ENCODE results near the gene WAPL. TPM values are rescaled to one million over a fixed set of nuclear protein-coding genes. Genes with fewer than 3 reads are reported as not detected.

Gene WAPL
- total and polyA plus RNA-seq, 2 of the 13 experiments (the other 11 are each of a cell fraction or from before 2014, with no cell fraction given): 13.2 to 43.5 TPM

DNA sequence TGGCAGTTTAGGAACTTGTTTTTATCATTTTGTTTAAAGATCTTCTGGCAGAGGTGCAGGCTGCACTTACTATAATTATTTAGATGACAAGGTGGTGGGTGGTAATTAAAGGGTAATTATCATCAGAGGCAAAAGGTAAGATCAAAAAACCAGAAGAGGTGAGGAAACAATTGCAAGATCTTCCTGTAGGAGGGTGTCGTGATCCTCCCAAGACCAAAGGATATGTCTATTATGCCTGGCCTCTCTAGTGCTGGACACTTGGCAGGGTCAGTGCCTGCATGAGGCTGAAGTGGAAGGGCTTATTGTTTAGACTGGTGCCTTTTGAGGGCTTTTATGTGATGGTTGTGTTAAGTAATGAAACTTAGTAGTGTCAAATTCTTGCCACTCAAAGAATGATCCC lies 1.8 kb upstream of the WAPL start (continued):
- TF ChIP-seq, protein P1, sequence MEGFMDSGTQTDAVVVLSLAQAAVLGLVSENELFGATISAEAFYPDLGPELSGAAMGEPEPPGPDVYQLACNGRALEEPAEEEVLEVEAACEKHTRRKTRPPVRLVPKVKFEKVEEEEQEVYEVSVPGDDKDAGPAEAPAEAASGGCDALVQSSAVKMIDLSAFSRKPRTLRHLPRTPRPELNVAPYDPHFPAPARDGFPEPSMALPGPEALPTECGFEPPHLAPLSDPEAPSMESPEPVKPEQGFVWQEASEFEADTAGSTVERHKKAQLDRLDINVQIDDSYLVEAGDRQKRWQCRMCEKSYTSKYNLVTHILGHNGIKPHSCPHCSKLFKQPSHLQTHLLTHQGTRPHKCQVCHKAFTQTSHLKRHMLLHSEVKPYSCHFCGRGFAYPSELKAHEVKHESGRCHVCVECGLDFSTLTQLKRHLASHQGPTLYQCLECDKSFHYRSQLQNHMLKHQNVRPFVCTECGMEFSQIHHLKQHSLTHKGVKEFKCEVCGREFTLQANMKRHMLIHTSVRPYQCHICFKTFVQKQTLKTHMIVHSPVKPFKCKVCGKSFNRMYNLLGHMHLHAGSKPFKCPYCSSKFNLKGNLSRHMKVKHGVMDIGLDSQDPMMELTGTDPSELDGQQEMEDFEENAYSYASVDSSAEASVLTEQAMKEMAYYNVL (CRISPR knock-in tag; IDR thresholded peaks at IDR 0.05; ENCODE audit: borderline replicate concordance): no peak
- TF ChIP-seq ZBTB21 (CRISPR knock-in tag; IDR thresholded peaks at IDR 0.05): no peak
- no peak for TF ChIP-seq SMARCC2 (IDR thresholded peaks at IDR 0.05)
- no peak for TF ChIP-seq RBM39 (IDR thresholded peaks at IDR 0.05; ENCODE audit: low read depth, low read length, poor library complexity, severe bottlenecking)
- TF ChIP-seq ZNF224 (CRISPR knock-in tag; IDR thresholded peaks at IDR 0.05): no peak
- no peak for TF ChIP-seq ZNF564 (CRISPR knock-in tag; IDR thresholded peaks at IDR 0.05)

DNA sequence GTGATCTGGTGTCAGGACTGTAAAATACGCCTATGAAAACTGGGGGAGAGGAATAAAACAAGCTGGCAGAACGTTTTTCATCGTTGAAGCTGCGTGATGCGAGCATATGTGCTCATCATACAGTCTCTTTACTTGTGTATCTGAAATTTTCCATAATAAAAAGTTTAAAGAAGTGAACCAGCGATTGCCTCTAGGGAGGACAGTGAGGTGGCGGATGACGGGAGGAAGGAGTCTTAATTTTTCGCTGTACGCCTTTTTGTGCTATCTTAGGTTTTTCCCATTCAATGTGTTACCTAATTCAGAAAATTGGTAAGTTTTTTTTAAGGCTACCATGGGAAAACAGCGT lies 891 bp upstream of the WAPL start:
- POLR2A ChIA-PET: interaction anchor here (1.5 to 3.0 kb wide), 4 partner anchors 13 to 122 kb away, joined by 5 to 20 read pairs (median 10); no protein-coding TSS in a partner anchor
- H3K36me3 ChIP-seq (replicated peaks in 1 of 2; ENCODE audit: control insufficient read depth in 1 of 2, insufficient read depth in 2 of 2, low read length in 2 of 2): 0 out of 5 replicates have a peak, but pooled peaks cover 2 to 4% of the 10 kb centered on the region in 2 experiments
- peaks cover 59% of the 10 kb centered on the region for H3K79me2 ChIP-seq (ENCODE audit: insufficient read depth, low read length)
- H3K27me3 ChIP-seq (ENCODE audit: control insufficient read depth in 1 of 2, insufficient read depth in 2 of 2, low read length in 2 of 2): no peaks in the 10 kb centered on the region; a peak in 1 of 5 replicates
- no peaks in the 10 kb centered on the region for H3K9me3 ChIP-seq (ENCODE audit: low read length)
- no peak overlapping the region for H2AFZ ChIP-seq (ENCODE audit: low read length)
- H3K4me3 ChIP-seq (replicated peaks in 1 of 3; ENCODE audit: insufficient read depth in 1 of 3, low read depth in 2 of 3, low read length in 3 of 3): peak overlapping the region; percentile 73 to 99 (median 79)
- FAIRE-seq (no peak), DNase-seq (ENCODE audit: low spot score) (no peak), ATAC-seq (no peak)
- TSS peak; percentile 82 for BruUV-seq (replicated peaks)
- H3K4me1 ChIP-seq (ENCODE audit: insufficient read depth, low read length): peaks cover 52% of the 10 kb centered on the region
- H3K9ac ChIP-seq (ENCODE audit: insufficient read depth, low read depth, low read length): peak overlapping the region; percentile 92
- intact Hi-C loops (cut with micrococcal nuclease; ENCODE audit: unreplicated experiment): loop anchor here (2.0 kb wide), 1 partner anchor 82 kb away; no protein-coding TSS in a partner anchor
- H3K4me2 ChIP-seq (ENCODE audit: low read depth, low read length): peak overlapping the region; percentile 74
- peak overlapping the region; percentile 60 for H3K27ac ChIP-seq (ENCODE audit: extremely low read length, insufficient read depth, low read length)
- CTCF ChIA-PET (ENCODE audit: low intra/inter-chr PET ratio, low total read pairs): interaction anchor here (0.9 kb wide), 1 partner anchor 63 kb away, joined by 3 read pairs; no protein-coding TSS in a partner anchor
- H4K20me1 ChIP-seq (ENCODE audit: insufficient read depth, low read length): peaks cover 17% of the 10 kb centered on the region
- under 1% methylated on average over 11 of the region's 11 CpGs for WGBS (ENCODE audit: low lambda C conversion rate)
- in situ Hi-C loops (cut with HindIII; ENCODE audit: extremely low pct_ligation_motif_present, low pct_unique_long_range_greater_than_20kb): no loop called here
- TF ChIP-seq, protein P2, sequence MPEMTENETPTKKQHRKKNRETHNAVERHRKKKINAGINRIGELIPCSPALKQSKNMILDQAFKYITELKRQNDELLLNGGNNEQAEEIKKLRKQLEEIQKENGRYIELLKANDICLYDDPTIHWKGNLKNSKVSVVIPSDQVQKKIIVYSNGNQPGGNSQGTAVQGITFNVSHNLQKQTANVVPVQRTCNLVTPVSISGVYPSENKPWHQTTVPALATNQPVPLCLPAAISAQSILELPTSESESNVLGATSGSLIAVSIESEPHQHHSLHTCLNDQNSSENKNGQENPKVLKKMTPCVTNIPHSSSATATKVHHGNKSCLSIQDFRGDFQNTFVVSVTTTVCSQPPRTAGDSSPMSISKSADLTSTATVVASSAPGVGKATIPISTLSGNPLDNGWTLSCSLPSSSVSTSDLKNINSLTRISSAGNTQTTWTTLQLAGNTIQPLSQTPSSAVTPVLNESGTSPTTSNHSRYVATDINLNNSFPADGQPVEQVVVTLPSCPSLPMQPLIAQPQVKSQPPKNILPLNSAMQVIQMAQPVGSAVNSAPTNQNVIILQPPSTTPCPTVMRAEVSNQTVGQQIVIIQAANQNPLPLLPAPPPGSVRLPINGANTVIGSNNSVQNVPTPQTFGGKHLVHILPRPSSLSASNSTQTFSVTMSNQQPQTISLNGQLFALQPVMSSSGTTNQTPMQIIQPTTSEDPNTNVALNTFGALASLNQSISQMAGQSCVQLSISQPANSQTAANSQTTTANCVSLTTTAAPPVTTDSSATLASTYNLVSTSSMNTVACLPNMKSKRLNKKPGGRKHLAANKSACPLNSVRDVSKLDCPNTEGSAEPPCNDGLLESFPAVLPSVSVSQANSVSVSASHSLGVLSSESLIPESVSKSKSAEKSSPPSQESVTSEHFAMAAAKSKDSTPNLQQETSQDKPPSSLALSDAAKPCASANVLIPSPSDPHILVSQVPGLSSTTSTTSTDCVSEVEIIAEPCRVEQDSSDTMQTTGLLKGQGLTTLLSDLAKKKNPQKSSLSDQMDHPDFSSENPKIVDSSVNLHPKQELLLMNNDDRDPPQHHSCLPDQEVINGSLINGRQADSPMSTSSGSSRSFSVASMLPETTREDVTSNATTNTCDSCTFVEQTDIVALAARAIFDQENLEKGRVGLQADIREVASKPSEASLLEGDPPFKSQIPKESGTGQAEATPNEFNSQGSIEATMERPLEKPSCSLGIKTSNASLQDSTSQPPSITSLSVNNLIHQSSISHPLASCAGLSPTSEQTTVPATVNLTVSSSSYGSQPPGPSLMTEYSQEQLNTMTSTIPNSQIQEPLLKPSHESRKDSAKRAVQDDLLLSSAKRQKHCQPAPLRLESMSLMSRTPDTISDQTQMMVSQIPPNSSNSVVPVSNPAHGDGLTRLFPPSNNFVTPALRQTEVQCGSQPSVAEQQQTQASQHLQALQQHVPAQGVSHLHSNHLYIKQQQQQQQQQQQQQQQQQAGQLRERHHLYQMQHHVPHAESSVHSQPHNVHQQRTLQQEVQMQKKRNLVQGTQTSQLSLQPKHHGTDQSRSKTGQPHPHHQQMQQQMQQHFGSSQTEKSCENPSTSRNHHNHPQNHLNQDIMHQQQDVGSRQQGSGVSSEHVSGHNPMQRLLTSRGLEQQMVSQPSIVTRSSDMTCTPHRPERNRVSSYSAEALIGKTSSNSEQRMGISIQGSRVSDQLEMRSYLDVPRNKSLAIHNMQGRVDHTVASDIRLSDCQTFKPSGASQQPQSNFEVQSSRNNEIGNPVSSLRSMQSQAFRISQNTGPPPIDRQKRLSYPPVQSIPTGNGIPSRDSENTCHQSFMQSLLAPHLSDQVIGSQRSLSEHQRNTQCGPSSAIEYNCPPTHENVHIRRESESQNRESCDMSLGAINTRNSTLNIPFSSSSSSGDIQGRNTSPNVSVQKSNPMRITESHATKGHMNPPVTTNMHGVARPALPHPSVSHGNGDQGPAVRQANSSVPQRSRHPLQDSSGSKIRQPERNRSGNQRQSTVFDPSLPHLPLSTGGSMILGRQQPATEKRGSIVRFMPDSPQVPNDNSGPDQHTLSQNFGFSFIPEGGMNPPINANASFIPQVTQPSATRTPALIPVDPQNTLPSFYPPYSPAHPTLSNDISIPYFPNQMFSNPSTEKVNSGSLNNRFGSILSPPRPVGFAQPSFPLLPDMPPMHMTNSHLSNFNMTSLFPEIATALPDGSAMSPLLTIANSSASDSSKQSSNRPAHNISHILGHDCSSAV (CRISPR knock-in tag; IDR thresholded peaks at IDR 0.05; ENCODE audit: borderline replicate concordance): no peak
- TF ChIP-seq MTF1 (CRISPR knock-in tag; IDR thresholded peaks at IDR 0.05): no peak
- TF ChIP-seq, protein P3, sequence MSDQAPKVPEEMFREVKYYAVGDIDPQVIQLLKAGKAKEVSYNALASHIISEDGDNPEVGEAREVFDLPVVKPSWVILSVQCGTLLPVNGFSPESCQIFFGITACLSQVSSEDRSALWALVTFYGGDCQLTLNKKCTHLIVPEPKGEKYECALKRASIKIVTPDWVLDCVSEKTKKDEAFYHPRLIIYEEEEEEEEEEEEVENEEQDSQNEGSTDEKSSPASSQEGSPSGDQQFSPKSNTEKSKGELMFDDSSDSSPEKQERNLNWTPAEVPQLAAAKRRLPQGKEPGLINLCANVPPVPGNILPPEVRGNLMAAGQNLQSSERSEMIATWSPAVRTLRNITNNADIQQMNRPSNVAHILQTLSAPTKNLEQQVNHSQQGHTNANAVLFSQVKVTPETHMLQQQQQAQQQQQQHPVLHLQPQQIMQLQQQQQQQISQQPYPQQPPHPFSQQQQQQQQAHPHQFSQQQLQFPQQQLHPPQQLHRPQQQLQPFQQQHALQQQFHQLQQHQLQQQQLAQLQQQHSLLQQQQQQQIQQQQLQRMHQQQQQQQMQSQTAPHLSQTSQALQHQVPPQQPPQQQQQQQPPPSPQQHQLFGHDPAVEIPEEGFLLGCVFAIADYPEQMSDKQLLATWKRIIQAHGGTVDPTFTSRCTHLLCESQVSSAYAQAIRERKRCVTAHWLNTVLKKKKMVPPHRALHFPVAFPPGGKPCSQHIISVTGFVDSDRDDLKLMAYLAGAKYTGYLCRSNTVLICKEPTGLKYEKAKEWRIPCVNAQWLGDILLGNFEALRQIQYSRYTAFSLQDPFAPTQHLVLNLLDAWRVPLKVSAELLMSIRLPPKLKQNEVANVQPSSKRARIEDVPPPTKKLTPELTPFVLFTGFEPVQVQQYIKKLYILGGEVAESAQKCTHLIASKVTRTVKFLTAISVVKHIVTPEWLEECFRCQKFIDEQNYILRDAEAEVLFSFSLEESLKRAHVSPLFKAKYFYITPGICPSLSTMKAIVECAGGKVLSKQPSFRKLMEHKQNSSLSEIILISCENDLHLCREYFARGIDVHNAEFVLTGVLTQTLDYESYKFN (CRISPR knock-in tag; conservative IDR thresholded peaks at IDR 0.05): no peak
